Measurements from ENCODE around the gene DDX24.

The DDX24 gene

GRCh38 chr14:93998871-93999403 is 82.1 kb downstream of the DDX24 start:
- TF ChIP-seq GATA2 (IDR thresholded peaks at IDR 0.05; ENCODE audit: low read depth, low read length) (no peak), GATA3 (IDR thresholded peaks at IDR 0.05; ENCODE audit: low read depth, low read length) (no peak)
